OCI-LY7 (cell line): ENCODE measurements around the gene FMNL2.

Experiments used
- CTCF ChIP-seq: fragments of 200-600 bp; sonication (generic); conservative IDR thresholded peaks from 2 replicates; pipeline ENCODE4 v1.5.1; 2014; ENCODE audit warnings: mild to moderate bottlenecking, antibody characterized with exemption, low read length, moderate library complexity, mixed read lengths
- EZH2phosphoT487 ChIP-seq: fragments of 200-600 bp; sonication (generic); IDR thresholded peaks from 2 replicates; pipeline ENCODE4 v1.6.1; 2018; ENCODE audit warnings: low read depth, borderline replicate concordance, mild to moderate bottlenecking, mixed run types, antibody characterized with exemption, low read length, moderate library complexity, mixed read lengths

GRCh38 chr2:152336854-152337510 is 2.0 kb downstream of the FMNL2 start:
- no peak for TF ChIP-seq CTCF
- no peak for TF ChIP-seq EZH2phosphoT487
